Nephron (organoid): ENCODE results near the gene NODAL.
"Not testable (repeated sequence)": the region's sequence is repeated elsewhere in the genome, so short reads cannot be mapped to it uniquely, and the experiment has no call there.

Experiments used
- H3K27ac Mint-ChIP-seq, 3 experiments: 2 replicates each; pipeline ENCODE4 v1.8.0; 2020; ENCODE audit warnings: mixed read lengths in 3 of 3, mild to moderate bottlenecking in 2 of 3, moderate library complexity in 1 of 3
- H3K27me3 Mint-ChIP-seq: 2 replicates; pipeline ENCODE4 v1.8.0; 2021; ENCODE audit warnings: low read depth, mild to moderate bottlenecking, moderate library complexity, mixed read lengths
- H3K36me3 Mint-ChIP-seq: 2 replicates; pipeline ENCODE4 v1.8.0; 2020; ENCODE audit warnings: low read depth, mixed read lengths
- H3K4me1 Mint-ChIP-seq: 2 replicates; pipeline ENCODE4 v1.8.0; 2020; ENCODE audit warnings: mixed read lengths
- H3K4me3 Mint-ChIP-seq, 3 experiments: 2 replicates each; pipeline ENCODE4 v1.8.0; 2020; ENCODE audit warnings: mild to moderate bottlenecking in 3 of 3, mixed read lengths in 3 of 3, moderate library complexity in 2 of 3
- H3K9me3 Mint-ChIP-seq: 2 replicates; pipeline ENCODE4 v1.8.0; 2020; ENCODE audit warnings: mixed read lengths
- CTCF ChIP-seq, 3 experiments: fragments of 200-600 bp; sonication (generic); IDR thresholded peaks; one replicate each; pipeline ENCODE4 v1.5.0; 2021; ENCODE audit warnings: antibody characterized with exemption in 3 of 3; ENCODE audit not compliant: unreplicated experiment in 3 of 3

The NODAL gene

GRCh38 chr10:70441161-70441894, at the start of gene NODAL:
Gene NODAL (minus strand): TSS chr10:70441681. CDS start chr10:70441667, 14 bp downstream.
- peaks cover 76% of the 10 kb centered on the region for H3K27me3 Mint-ChIP-seq
- H3K4me3 Mint-ChIP-seq, result peak within 1 kb of the TSS; percentile 41 to 74 (median 71)
- TF ChIP-seq CTCF (IDR thresholded peaks at IDR 0.05; ENCODE audit: unreplicated experiment in 3 of 3), result peak in 1 of 3 experiments; percentile 22
- H3K4me1 Mint-ChIP-seq, result peaks cover 26% of the 10 kb centered on the region
- H3K36me3 Mint-ChIP-seq, result no peaks in the 10 kb centered on the region
- H3K27ac Mint-ChIP-seq, result no peak within 1 kb of the TSS
- peaks cover 3% of the 10 kb centered on the region for H3K9me3 Mint-ChIP-seq

GRCh38 chr10:70490142-70490541, 48.7 kb upstream of the NODAL start:
- Mint-ChIP-seq H3K27me3 (peaks cover 4% of the 10 kb centered on the region), H3K4me3 (no peak overlapping the region), H3K27ac (no peak overlapping the region), H3K9me3 (no peaks in the 10 kb centered on the region), H3K36me3 (no peaks in the 10 kb centered on the region), H3K4me1 (no peaks in the 10 kb centered on the region)
- no peak for TF ChIP-seq CTCF (IDR thresholded peaks at IDR 0.05; ENCODE audit: unreplicated experiment in 3 of 3)

GRCh38 chr10:70487824-70488223, 46.3 kb upstream of the NODAL start:
- TF ChIP-seq CTCF (IDR thresholded peaks at IDR 0.05; ENCODE audit: unreplicated experiment in 3 of 3), result no peak
- no peak overlapping the region for H3K27ac Mint-ChIP-seq
- peaks cover 4% of the 10 kb centered on the region for H3K27me3 Mint-ChIP-seq
- no peaks in the 10 kb centered on the region for H3K36me3 Mint-ChIP-seq
- H3K9me3 Mint-ChIP-seq, result no peaks in the 10 kb centered on the region
- peaks cover 4% of the 10 kb centered on the region for H3K4me1 Mint-ChIP-seq
- no peak overlapping the region for H3K4me3 Mint-ChIP-seq

- Mint-ChIP-seq H3K4me1 (peaks cover 37% of the 10 kb centered on the region), H3K27ac (peak overlapping the region in 2 of 3 experiments; percentile 41 to 44), H3K27me3 (peaks cover 13% of the 10 kb centered on the region)
- not testable (repeated sequence) for H3K9me3 Mint-ChIP-seq, H3K4me3 Mint-ChIP-seq, H3K36me3 Mint-ChIP-seq
Measured at GRCh38 chr10:70483872-70484271, 42.4 kb upstream of the NODAL start.

GRCh38 chr10:70482982-70483760, 41.7 kb upstream of the NODAL start:
- Mint-ChIP-seq H3K9me3 (no peaks in the 10 kb centered on the region), H3K4me1 (peaks cover 37% of the 10 kb centered on the region), H3K36me3 (no peaks in the 10 kb centered on the region), H3K27ac (peak overlapping the region; percentile 37 to 44 (median 41)), H3K27me3 (peaks cover 9% of the 10 kb centered on the region), H3K4me3 (no peak overlapping the region)
- no peak for TF ChIP-seq CTCF (IDR thresholded peaks at IDR 0.05; ENCODE audit: unreplicated experiment in 3 of 3)

GRCh38 chr10:70481831-70482530, 40.5 kb upstream of the NODAL start:
- no peaks in the 10 kb centered on the region for H3K36me3 Mint-ChIP-seq
- peaks cover 38% of the 10 kb centered on the region for H3K4me1 Mint-ChIP-seq
- TF ChIP-seq CTCF (IDR thresholded peaks at IDR 0.05; ENCODE audit: unreplicated experiment in 3 of 3), result no peak
- H3K4me3 Mint-ChIP-seq, result peak overlapping the region in 1 of 3 experiments; percentile 35
- peak overlapping the region in 2 of 3 experiments; percentile 43 to 44 for H3K27ac Mint-ChIP-seq
- H3K27me3 Mint-ChIP-seq, result peaks cover 17% of the 10 kb centered on the region
- no peaks in the 10 kb centered on the region for H3K9me3 Mint-ChIP-seq
